T1000 (cell line): Measurements from ENCODE around the gene MIEF1.
A peak's percentile ranks its signal among the peaks of the same experiment; 100 is the strongest.

Experiments used
- DNase-seq: peaks from one replicate; lab custom pipeline; 2025; ENCODE audit warnings: mixed read lengths; lab: John Stamatoyannopoulos, UW

The MIEF1 gene

DNA sequence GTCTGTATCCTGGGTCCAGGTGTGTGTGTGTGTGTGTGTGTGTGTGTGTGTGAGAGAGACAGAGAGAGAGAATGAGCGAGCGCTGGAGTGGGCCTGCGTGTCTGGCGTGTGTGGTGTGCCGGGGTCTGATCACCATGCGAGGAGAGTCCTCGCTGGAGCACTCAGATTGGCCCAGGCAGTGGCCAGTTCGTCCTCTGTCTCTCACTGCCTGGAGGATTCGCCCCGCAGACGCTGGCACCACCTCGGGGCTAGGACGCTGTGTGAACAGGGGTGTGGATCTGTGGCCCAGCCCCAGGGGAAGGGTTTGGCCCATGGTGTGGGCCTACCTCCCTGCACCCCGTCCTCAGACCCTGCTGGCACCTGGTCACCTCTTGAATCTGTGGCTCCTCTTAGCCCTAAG, 56.9 kb downstream of the MIEF1 start:
- DNase-seq = no peak

DNA sequence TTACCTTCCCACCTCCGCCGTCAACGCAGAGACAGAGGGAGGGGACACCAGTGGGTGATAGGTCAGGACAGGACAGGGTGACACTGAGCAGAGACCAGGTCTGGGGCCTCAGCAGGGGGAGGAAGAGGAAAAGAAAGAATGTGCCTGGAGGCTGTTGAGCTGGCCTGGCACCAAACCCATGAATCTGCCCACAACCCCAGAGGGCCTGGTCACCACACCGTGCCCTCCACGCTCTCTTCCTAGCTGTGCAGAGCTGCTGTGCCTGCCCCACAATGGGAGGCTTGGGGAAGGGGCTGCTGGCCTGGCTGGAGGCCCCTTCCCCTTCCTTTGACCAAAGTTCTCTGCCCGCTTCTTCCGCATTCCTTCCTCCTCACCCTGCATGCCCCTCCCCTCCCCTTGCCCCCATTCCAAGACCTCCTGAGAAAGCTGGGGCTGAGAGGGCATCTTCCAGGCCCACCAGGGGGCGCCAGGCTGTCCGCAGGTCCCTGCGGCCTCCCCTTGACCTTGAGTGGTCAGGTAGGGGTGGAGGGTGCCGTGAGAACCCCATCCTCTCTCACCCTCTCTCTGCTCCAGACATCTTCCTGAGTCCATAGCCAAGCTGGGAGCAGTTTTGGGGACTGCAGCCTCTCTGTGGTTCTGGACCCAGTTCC, 57.5 kb downstream of the MIEF1 start:
- DNase-seq = peak; percentile 21

DNA sequence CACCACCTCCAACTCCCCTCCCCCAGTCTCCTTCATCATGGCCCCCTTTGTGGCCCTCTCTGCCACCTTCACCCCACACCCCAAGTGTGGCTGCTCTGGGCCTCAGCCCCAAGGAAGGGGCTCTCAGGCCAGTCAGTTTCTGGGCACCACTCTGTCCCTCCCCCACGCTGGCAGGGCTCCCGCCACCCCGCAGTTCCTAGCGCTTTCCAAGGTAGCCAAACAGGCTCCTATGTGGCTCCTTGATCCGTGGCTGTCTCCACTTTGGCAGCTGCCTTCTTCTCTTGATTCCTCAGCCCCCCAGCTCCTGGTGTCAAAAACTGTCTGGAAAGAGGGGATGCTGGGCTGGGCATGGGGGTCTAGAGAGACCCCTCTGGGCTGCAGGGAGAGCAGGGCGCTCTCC, 58.0 kb downstream of the MIEF1 start:
- no peak for DNase-seq

DNA sequence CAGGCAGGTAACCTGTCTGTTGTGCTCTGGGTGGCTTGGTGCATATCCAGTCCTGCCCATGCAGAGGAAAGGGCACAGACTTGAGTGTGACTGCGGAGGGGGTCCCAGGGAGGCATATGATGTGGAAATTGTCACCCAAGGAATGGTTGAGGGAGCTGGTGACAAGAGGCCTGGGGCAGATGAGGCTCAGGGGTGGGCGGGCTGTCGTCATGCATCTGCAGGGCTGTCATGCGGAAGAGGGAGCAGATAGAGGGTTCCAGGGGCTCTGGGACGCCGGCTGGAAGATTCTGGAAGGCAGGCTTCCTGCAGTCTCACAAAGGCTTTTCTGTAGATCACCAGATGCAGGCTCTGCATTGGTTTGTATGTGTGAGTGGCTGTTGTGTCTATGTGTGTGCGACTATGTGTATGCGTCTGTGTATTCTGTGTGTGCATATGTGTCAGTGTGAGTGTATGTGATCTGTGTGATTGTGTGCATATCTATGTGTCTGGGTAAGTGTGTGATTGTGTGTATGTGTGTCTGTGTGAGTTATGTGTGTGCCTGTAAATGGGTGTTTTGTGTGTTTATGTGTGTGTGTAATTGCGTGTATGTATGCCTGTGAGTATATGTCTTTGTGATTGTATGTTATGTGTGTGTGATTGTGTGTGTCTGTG, 60.9 kb downstream of the MIEF1 start:
- DNase-seq = no peak

DNA sequence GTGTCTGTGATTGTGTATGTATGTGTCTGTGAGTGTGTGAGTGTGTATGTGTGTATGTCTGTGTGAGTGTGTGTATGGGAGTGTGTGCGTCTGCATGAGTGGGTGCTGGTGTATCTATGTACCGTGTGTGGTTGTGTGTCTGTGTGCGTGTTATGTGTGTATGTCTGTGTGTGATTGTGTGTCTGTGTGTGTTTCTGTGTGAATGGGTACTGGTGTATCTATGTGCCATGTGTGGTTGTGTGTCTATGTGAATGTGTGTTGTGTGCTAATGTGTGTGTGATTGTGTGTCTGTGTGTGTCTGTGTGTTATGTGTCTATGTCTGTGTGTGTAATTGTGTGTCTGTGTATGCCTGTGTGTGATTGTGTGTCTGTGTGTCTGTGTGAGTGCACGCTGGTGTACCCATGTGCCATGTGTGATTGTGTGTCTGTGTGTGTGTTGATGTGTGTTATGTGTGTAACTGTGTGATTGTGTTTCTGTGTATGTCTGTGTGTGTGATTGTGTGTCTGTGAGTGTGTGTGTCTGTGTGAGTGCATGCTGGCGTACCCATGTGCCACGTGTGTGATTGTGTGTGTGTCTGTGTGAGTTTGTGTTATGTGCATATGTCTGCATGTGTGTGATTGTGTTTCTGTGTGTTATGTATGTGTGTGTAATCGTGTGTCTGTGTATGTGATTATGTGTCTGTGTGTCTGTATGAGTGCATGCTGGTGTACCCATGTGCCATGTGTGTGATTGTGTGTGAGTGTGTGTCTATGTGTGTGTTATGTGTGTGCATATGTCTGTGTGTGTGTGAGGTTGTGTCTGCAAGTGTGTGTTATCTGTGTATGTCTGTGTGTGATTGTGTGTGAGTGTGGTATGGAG, 61.7 kb downstream of the MIEF1 start:
- DNase-seq = no peak

DNA sequence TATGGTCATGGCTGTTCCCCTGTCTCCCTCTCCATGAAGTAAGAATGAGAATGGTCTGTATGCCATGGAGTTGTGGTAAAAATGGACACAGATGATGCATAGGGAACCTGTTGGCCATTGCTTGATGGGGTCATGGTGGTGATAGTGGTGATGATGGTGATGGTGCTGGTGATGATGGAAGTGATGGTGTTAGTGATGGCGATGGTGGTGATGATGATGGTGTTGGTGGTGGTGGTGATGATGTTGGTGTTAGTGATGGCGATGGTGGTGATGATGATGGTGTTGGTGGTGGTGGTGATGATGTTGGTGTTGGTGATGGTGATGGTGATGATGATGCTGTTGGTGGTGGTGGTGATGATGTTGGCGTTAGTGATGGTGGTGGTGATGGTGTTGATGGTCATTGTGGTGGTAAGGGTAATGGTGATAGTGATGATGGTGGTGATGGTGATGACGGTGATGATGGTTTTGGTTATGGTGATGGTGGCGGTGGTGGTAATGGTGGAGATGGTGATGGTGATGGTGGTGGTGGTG, 63.4 kb downstream of the MIEF1 start:
- DNase-seq = no peak

DNA sequence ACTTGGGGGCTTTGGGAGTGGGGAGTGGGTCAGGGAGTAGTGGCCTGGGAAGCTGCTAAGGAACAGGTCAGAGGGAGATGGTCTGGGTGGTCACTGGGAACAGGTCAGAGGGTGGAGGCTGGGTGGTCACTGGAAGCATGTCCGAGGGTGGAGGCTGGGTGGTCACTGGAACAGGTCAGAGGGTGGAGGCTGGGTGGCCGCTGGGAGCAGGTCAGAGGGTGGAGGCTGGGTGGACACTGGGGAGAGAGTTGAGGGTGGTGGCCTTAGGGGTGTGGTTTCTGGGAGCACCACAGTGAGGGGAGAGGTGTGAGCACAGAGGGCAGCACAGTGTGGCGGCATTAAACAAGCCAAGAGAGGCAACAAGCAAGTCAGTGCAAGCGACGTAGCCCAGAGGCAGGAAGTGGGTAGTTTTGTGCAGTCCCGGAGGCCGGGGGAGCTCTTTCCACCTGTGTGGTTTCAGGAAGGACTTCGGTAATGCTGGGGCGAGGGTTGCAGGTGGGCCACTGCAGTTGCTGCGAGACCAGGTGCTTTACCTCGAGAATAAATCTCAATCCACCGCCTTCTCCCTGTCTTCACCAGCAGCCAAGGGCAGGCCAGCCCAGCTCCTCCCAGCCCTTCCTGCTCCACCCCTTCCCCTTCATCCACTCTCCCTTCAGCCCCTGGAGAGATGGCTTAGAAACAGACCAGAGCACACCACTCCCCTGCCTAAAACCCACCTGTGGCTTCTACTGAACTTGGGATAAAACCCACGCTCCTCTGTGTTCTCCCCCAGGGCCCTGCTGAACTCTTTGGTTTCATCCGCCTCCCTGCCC, 65.3 kb downstream of the MIEF1 start:
- DNase-seq = no peak
